Testis (tissue), 2 donors: ENCODE results near the gene LPAR1.

Experiments
- POLR2A ChIP-seq: fragments of 450-650 bp; IDR thresholded peaks from one replicate; pipeline ENCODE4 v1.6.1; 2017; ENCODE audit warnings: antibody characterized with exemption, mild to moderate bottlenecking, moderate library complexity
- TF ChIP-seq, protein P1 (sequence below), 3 experiments: fragments of 450-650 bp in 2 of 3; fragments of 200-600 bp in 1 of 3; sonication (generic) in 1 of 3; IDR thresholded peaks; one replicate each; pipeline ENCODE4 v1.5.1; 2016 to 2019; ENCODE audit warnings: antibody characterized with exemption in 3 of 3, mild to moderate bottlenecking in 2 of 3, moderate library complexity in 1 of 3

DNA sequence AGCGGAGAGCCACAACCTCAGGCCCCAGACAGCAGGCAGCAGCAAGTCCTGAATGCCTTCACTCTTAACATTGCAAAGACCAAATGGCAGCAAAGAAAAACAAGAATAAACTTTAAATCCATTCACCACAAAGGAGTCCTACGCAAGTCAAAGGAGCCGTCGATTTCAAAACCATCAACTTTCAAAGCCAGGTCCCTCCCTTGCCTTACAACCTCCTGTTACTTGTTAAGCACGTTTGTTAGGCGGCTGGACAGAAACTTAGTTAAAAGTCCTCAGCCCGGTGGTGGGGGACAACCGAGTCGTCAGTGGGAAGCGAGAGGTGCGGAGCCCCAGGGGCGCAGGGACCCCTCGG is 938 bp downstream of the LPAR1 start:
- TF ChIP-seq, protein P1, sequence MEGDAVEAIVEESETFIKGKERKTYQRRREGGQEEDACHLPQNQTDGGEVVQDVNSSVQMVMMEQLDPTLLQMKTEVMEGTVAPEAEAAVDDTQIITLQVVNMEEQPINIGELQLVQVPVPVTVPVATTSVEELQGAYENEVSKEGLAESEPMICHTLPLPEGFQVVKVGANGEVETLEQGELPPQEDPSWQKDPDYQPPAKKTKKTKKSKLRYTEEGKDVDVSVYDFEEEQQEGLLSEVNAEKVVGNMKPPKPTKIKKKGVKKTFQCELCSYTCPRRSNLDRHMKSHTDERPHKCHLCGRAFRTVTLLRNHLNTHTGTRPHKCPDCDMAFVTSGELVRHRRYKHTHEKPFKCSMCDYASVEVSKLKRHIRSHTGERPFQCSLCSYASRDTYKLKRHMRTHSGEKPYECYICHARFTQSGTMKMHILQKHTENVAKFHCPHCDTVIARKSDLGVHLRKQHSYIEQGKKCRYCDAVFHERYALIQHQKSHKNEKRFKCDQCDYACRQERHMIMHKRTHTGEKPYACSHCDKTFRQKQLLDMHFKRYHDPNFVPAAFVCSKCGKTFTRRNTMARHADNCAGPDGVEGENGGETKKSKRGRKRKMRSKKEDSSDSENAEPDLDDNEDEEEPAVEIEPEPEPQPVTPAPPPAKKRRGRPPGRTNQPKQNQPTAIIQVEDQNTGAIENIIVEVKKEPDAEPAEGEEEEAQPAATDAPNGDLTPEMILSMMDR (IDR thresholded peaks at IDR 0.05) = no peak
- no peak for TF ChIP-seq POLR2A
